ENCODE results near the gene MBD3L3.
"Not testable (repeated sequence)": the region's sequence is repeated elsewhere in the genome, so short reads cannot be mapped to it uniquely, and the experiment has no call there.

MBD3L3 gene

GRCh38 chr19:7063764-7064418 is 5.4 kb upstream of the MBD3L3 start:
- in situ Hi-C loops (cut with MboI; ENCODE audit: low sequenced_read_pairs), result no loop called here

- in situ Hi-C loops (cut with MboI; ENCODE audit: low sequenced_read_pairs), result no loop called here
Observed at GRCh38 chr19:7063339-7063738, 4.9 kb upstream of the MBD3L3 start.

GRCh38 chr19:7059977-7060376 is 1.5 kb upstream of the MBD3L3 start:
- in situ Hi-C loops (cut with MboI; ENCODE audit: low sequenced_read_pairs), result not testable (repeated sequence)

GRCh38 chr19:7056371-7056770 is 2.1 kb downstream of the MBD3L3 start:
- in situ Hi-C loops (cut with MboI; ENCODE audit: low sequenced_read_pairs), result not testable (repeated sequence)

- in situ Hi-C loops (cut with MboI; ENCODE audit: low sequenced_read_pairs), result not testable (repeated sequence)
Observed at GRCh38 chr19:7055679-7056078, 2.8 kb downstream of the MBD3L3 start.

GRCh38 chr19:7054635-7055368 is 3.7 kb downstream of the MBD3L3 start:
- in situ Hi-C loops (cut with MboI; ENCODE audit: low sequenced_read_pairs), result not testable (repeated sequence)

GRCh38 chr19:7052896-7053295 is 5.6 kb downstream of the MBD3L3 start:
- in situ Hi-C loops (cut with MboI; ENCODE audit: low sequenced_read_pairs), result not testable (repeated sequence)

- in situ Hi-C loops (cut with MboI; ENCODE audit: low sequenced_read_pairs), result not testable (repeated sequence)
Observed at GRCh38 chr19:7051421-7051820, 7.1 kb downstream of the MBD3L3 start.

GRCh38 chr19:7049021-7049420 is 9.5 kb downstream of the MBD3L3 start, which contains the start of gene MBD3L2:
Gene MBD3L2 (plus strand): TSS chr19:7049321. CDS start chr19:7049374, 53 bp downstream.
- in situ Hi-C loops (cut with MboI; ENCODE audit: low sequenced_read_pairs), result not testable (repeated sequence)

GRCh38 chr19:7041563-7041962 is 16.9 kb downstream of the MBD3L3 start:
- in situ Hi-C loops (cut with MboI; ENCODE audit: low sequenced_read_pairs), result not testable (repeated sequence)

- in situ Hi-C loops (cut with MboI; ENCODE audit: low sequenced_read_pairs), result not testable (repeated sequence)
Observed at GRCh38 chr19:7040079-7040478, 18.4 kb downstream of the MBD3L3 start, which contains the start of gene MBD3L4. Gene MBD3L4 (minus strand): TSS chr19:7040179. CDS start chr19:7040144, 35 bp downstream.

GRCh38 chr19:7030278-7030677 is 28.2 kb downstream of the MBD3L3 start, which contains the start of gene MBD3L5:
Gene MBD3L5 (plus strand): TSS chr19:7030578. CDS start chr19:7030612, 34 bp downstream.
- in situ Hi-C loops (cut with MboI; ENCODE audit: low sequenced_read_pairs), result not testable (repeated sequence)

- in situ Hi-C loops (cut with MboI; ENCODE audit: low sequenced_read_pairs), result not testable (repeated sequence)
Observed at GRCh38 chr19:7028790-7029189, 29.7 kb downstream of the MBD3L3 start.

- in situ Hi-C loops (cut with MboI; ENCODE audit: low sequenced_read_pairs), result not testable (repeated sequence)
Observed at GRCh38 chr19:7021331-7021730, 37.1 kb downstream of the MBD3L3 start, which contains the start of gene MBD3L2B. Gene MBD3L2B (minus strand): TSS chr19:7021431. CDS start chr19:7021397, 34 bp downstream.

GRCh38 chr19:7018828-7019227 is 39.6 kb downstream of the MBD3L3 start:
- in situ Hi-C loops (cut with MboI; ENCODE audit: low sequenced_read_pairs), result no loop called here

- in situ Hi-C loops (cut with MboI; ENCODE audit: low sequenced_read_pairs), result no loop called here
Observed at GRCh38 chr19:7013678-7014077, 44.8 kb downstream of the MBD3L3 start.

GRCh38 chr19:7010722-7011593 is 47.5 kb downstream of the MBD3L3 start:
- in situ Hi-C loops (cut with MboI; ENCODE audit: low sequenced_read_pairs), result no loop called here

GRCh38 chr19:7007859-7008258 is 50.6 kb downstream of the MBD3L3 start:
- in situ Hi-C loops (cut with MboI; ENCODE audit: low sequenced_read_pairs), result loop anchor here (10.0 kb wide), 1 partner anchor 67 kb away; no protein-coding TSS in a partner anchor

Data from HL-60/S4 treated with phorbol 12-myristate 13-acetate at 8.2 ng/mL for 4 days and 3 days (cell line).